ENCODE data around the gene SEC14L6.

Gene SEC14L6

DNA sequence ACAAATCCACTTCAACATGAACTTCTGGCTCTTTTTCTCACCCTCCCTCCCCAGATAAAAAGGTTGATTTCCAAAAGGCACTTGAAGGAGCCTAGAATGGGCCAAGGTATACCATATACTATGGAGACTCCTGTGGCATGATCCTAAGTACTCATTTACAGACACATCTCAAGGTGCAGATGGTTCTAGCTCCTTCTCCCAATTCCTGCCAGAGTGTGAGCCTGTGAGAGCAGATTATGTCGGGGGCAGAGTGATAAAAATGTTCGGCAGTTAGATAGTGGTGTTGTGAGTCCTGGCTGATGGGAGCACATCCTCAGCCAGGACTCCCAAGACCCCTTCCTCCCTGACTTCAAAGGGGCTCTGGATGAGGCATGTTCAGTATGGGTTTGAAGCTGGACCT is 66.6 kb downstream of the SEC14L6 start:
- no peaks in the 10 kb centered on the region for H3K9me2 ChIP-seq (replicated peaks; ENCODE audit: insufficient read depth, low read length)
- no peaks in the 10 kb centered on the region for H3F3A ChIP-seq (ENCODE audit: insufficient read depth)
- no peaks in the 10 kb centered on the region for H3K27me3 ChIP-seq (ENCODE audit: low read length)
- no peak overlapping the region for H3K4me2 ChIP-seq (ENCODE audit: low read depth, low read length, poor library complexity, severe bottlenecking)
- no peak overlapping the region for H3K9ac ChIP-seq (ENCODE audit: low read length)
- TF ChIP-seq EZH2phosphoT487 (conservative IDR thresholded peaks at IDR 0.05; ENCODE audit: low read length) (no peak), CTCF (IDR thresholded peaks at IDR 0.05; ENCODE audit: insufficient read depth, low read length, poor library complexity, severe bottlenecking) (no peak)
- H2AFZ ChIP-seq (ENCODE audit: low read depth, low read length, severe bottlenecking): no peak overlapping the region
- H3K79me2 ChIP-seq (ENCODE audit: insufficient read depth, low read length): no peaks in the 10 kb centered on the region
- no peaks in the 10 kb centered on the region for H3K36me3 ChIP-seq (ENCODE audit: low read length)
- no peaks in the 10 kb centered on the region for H4K20me1 ChIP-seq (ENCODE audit: low read depth, low read length)
- H3K27ac ChIP-seq (ENCODE audit: low read depth, low read length): no peak overlapping the region
- H3K4me3 ChIP-seq (ENCODE audit: insufficient read depth, low read length, poor library complexity, severe bottlenecking): no peak overlapping the region
- H3K9me3 ChIP-seq (ENCODE audit: insufficient read depth, low read length): no peaks in the 10 kb centered on the region

DNA sequence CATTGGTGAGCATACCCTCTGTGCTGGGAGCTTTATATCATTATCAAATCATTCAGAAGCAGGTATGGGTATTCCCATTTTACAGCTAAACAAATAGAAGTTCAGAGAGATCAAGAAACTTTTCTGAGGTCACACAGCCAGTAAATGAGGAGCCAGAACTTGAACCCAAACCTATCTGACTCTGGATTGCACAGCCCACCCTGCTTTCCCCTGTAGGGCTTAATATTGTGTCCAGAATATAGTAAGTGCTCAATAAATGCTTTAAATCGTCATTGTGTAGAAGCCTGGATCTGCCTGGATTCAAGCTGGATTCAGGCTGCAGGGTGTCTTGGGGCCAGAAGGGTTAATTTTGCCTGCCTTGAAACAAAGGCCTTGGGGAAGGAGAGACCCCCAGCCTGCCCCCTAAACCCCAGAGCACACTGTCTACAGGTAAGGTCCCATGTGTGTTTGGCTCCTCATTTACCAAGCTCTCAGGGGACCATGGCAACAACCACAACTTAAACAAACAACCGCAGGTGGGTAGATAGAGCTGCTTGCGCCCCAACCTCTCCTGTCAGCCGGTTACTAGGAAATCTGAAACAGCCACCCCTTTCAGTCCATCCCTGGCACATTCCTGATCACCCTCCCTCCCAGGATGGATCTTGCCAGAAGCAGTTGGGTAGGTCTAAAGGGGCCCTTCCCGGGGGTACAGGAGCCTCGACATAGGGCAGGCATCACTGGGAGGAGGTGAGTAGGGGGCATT is 71.7 kb downstream of the SEC14L6 start:
- no peak overlapping the region for H3K4me3 ChIP-seq (ENCODE audit: insufficient read depth, low read length, poor library complexity, severe bottlenecking)
- H3K9me3 ChIP-seq (ENCODE audit: insufficient read depth, low read length): no peaks in the 10 kb centered on the region
- H3K9me2 ChIP-seq (replicated peaks; ENCODE audit: insufficient read depth, low read length): no peaks in the 10 kb centered on the region
- H3K4me2 ChIP-seq (ENCODE audit: low read depth, low read length, poor library complexity, severe bottlenecking): no peak overlapping the region
- H3K27me3 ChIP-seq (ENCODE audit: low read length): no peaks in the 10 kb centered on the region
- H3K36me3 ChIP-seq (ENCODE audit: low read length): no peaks in the 10 kb centered on the region
- H4K20me1 ChIP-seq (ENCODE audit: low read depth, low read length): no peaks in the 10 kb centered on the region
- no peaks in the 10 kb centered on the region for H3F3A ChIP-seq (ENCODE audit: insufficient read depth)
- no peaks in the 10 kb centered on the region for H3K79me2 ChIP-seq (ENCODE audit: insufficient read depth, low read length)
- H3K27ac ChIP-seq (ENCODE audit: low read depth, low read length): no peak overlapping the region
- H2AFZ ChIP-seq (ENCODE audit: low read depth, low read length, severe bottlenecking): no peak overlapping the region
- H3K9ac ChIP-seq (ENCODE audit: low read length): no peak overlapping the region
- no peak for TF ChIP-seq CTCF (IDR thresholded peaks at IDR 0.05; ENCODE audit: insufficient read depth, low read length, poor library complexity, severe bottlenecking)
- no peak for TF ChIP-seq EZH2phosphoT487 (conservative IDR thresholded peaks at IDR 0.05; ENCODE audit: low read length)

DNA sequence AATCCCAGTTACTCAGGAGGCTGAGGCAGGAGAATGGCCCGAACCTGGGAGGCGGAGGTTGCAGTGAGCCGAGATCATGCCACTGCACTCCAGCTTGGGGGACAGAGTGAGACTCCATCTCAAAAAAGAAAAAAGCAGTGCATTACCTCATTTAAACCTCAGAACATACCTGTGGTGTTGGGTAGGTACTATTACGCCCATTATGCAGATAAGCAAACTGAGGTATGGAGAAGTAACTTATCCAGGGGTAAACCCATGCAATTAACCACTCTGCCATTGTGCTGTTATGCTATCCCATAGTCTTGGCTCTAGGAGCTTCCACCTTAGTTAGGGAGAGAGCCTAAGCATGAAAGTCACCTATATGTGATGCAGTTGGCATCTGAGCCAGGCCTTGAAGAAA is 72.4 kb downstream of the SEC14L6 start:
- Histone ChIP-seq H3K9me3 (ENCODE audit: insufficient read depth, low read length) (no peaks in the 10 kb centered on the region), H3K27ac (ENCODE audit: low read depth, low read length) (no peak overlapping the region), H2AFZ (ENCODE audit: low read depth, low read length, severe bottlenecking) (no peak overlapping the region), H3F3A (ENCODE audit: insufficient read depth) (no peaks in the 10 kb centered on the region), H4K20me1 (ENCODE audit: low read depth, low read length) (no peaks in the 10 kb centered on the region), H3K36me3 (ENCODE audit: low read length) (no peaks in the 10 kb centered on the region), H3K4me2 (ENCODE audit: low read depth, low read length, poor library complexity, severe bottlenecking) (no peak overlapping the region), H3K27me3 (ENCODE audit: low read length) (no peaks in the 10 kb centered on the region), H3K79me2 (ENCODE audit: insufficient read depth, low read length) (no peaks in the 10 kb centered on the region), H3K9me2 (replicated peaks; ENCODE audit: insufficient read depth, low read length) (no peaks in the 10 kb centered on the region), H3K9ac (ENCODE audit: low read length) (no peak overlapping the region), H3K4me3 (ENCODE audit: insufficient read depth, low read length, poor library complexity, severe bottlenecking) (no peak overlapping the region)
- TF ChIP-seq EZH2phosphoT487 (conservative IDR thresholded peaks at IDR 0.05; ENCODE audit: low read length) (no peak), CTCF (IDR thresholded peaks at IDR 0.05; ENCODE audit: insufficient read depth, low read length, poor library complexity, severe bottlenecking) (no peak)
